Stimulated activated CD8-positive, alpha-beta memory T cell treated with anti-CD3 and anti-CD28 coated beads, Interleukin-4, amount 100 ng/mL, for 4 hours (primary cell): ENCODE results near the gene USP49.
A peak's percentile ranks its signal among the peaks of the same experiment; 100 is the strongest.
"Not testable (repeated sequence)": the region's sequence is repeated elsewhere in the genome, so short reads cannot be mapped to it uniquely, and the experiment has no call there.

Experiments used
- DNase-seq, 2 donors: peaks; one replicate each; pipeline ENCODE4 v3.0.0-alpha.2; 2020; ENCODE audit warnings: low read depth in 2 of 2, low spot score in 1 of 2

Gene USP49

DNA sequence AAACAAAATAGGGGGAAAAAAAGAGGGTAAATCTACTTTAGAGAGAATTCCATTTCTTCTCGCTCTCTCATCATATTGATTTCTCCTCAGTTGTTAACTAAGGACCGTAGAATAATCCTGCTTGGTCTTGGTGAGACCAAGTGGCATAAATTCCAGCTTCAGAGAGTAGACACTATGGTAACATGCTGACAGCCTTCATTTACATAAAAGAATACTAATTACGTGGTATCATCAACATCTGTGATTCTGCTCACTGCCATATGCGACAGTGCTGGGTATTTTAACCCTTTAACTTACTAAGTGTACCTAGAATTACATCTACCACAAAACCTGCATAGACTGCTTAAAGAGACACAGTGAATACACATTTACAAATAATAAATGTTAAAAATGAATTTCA, 80.5 kb downstream of the USP49 start:
- DNase-seq, result no peak

- no peak for DNase-seq
Measured at GRCh38 chr6:41813956-41814355, 81.2 kb downstream of the USP49 start.

DNA sequence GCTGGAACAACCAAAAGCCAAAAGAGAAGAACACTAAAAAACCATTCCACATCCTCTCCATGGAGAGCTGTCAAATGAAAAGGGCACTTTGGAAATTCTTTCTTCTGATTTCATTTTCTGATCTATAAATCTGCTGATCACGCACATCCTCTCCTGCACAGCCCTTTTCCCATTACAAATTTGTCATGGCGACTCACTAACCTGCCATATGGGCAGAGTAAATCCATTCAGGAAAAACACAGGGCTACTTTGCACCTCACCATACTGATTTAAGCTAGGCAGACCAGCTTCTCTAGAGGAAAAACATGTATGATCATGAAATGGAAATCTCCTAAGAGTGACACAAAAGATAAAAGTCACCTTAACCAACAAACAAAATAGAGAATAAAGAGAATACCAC, 81.7 kb downstream of the USP49 start:
- DNase-seq, result no peak

DNA sequence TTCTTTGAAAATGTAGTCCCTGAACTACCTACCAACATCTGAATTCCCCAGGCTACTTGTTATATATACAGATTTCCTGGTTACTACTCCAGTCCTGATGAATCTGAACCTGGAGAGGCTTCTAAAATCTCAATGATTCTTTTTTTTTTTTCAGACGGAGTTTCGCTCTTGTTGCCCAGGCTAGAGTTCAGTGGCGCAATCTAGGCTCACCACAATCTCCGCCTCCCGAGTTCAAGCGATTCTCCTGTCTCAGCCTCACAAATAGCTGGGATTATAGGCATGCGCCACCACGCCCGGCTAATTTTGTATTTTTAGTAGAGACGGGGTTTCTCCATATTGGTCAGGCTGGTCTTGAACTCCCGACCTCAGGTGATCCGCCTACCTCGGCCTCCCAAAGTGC, 83.2 kb downstream of the USP49 start:
- DNase-seq, result not testable (repeated sequence)

DNA sequence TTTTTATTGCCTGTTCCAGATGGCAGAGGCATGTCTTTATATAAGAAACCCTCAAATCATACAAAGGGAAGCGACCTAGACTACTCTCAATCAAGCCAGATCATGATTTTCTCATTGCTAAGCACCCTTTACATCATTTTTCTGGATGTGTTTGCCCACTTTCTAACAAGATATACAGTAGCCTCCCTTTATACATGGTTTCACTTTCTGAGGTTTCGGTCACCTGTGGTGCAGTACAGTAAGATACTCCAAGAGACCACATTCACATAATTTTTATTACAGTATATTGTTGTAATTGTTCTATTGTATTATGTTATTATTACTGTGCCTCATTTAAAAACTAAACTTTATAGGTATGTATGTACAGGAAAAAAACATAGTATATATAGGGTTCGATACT, 84.1 kb downstream of the USP49 start:
- DNase-seq, result no peak

DNA sequence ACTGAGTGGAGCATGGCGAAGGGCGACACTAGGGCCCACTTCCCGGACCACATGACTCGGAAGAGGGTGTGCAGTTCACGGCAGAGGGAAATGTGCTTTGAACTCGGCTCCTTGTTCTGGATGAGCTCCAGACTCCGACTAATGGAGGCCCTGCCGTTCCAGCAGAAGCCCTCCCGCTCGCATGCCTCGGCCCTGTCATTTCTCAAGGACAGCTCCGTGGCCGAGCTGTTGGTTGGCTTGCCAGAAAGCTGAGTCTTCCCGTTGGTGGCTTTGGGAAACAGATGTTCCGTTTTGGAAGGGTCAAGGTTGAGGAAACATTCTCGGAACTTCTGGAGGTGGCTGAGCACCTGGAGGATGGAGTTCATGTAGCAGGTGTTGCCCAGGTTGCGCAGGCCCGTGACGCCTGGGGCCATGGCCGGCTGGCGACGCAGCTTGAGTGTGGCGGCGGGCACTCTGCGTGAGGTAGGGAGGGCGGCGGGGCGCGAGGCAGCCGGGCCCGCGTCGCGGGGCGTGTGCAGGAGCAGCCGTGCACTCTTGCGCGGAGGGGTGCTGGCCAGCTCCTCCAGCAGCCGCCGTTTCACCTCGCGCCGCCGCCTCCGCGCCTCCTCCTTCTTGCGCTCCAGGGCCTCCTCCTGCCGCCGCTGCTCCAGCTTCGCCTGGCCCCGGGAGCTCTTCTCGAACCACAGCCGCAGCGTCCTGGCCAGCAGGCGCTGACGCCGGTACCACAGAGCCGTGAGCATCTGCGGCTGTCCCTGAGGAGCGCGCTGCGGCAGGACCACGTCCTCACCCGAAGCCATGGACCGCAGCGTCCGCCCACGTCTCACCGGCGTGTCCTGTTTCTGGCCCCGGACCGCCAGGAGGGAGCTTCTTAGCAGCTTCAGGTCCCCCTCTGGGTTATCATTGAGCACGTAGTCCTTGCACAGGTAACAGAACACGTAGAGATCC, 89.1 kb downstream of the USP49 start:
- DNase-seq, result no peak

DNA sequence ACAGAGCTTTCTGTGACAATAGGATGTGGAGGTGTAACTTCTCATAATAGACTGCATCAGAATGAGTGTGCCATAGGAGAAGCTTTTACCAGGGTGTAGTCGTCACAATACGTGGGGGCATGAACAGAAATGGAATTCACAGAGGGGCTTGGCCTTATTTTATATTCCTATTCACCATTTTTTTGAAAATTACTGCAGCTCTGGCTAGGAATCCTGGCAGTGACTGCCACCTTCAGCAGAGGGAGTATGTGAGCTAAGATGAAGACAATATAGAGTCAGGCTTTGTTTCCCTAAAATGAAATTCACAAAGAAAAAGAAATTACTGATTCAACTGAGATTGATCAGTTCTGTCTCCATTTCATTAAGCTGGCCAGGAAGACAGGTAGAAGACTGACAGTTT, 93.8 kb downstream of the USP49 start:
- DNase-seq, result no peak

GRCh38 chr6:41799559-41799911, 95.6 kb downstream of the USP49 start:
- no peak for DNase-seq

GRCh38 chr6:41798901-41799558, 96.1 kb downstream of the USP49 start:
- DNase-seq, result no peak

GRCh38 chr6:41796474-41796873, 98.7 kb downstream of the USP49 start:
- no peak for DNase-seq

DNA sequence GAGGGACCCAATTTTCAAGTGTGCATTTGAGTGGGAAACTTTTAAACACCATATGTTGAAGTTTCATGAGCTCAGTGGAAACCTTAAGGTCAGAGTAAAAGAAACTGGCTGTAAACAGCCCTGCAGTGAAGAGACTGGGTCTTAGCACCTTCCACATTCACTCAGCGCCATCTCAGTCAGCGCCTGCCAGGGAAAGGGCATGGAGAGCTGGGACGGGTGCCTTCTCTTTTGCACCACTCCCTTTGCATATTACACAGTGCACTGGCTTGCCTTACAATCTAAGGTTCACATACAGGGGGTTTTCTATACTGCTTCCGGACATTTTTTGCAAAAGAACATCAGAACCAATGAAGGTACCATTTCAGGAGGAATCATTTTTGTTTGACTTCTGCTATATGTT, 103.2 kb downstream of the USP49 start:
- no peak for DNase-seq

DNA sequence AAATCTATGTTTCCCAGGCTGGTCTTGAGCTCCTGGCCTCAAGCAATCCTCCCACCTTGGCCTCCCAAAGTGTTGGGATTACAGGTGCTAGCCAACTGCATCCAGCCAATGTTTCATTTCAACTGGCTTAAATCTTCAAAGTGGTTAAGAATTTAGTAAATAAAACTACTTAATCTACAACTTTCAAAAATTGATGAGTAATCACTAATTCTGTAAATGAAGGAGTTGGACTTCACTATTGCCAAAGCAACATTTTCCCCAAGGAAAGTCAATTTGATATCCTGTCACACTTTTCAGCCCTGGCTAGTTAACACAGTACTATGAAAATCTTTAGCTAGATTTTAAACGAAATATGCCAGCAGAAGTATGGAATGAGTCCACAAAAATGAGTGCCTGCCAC, 103.9 kb downstream of the USP49 start:
- no peak for DNase-seq

DNA sequence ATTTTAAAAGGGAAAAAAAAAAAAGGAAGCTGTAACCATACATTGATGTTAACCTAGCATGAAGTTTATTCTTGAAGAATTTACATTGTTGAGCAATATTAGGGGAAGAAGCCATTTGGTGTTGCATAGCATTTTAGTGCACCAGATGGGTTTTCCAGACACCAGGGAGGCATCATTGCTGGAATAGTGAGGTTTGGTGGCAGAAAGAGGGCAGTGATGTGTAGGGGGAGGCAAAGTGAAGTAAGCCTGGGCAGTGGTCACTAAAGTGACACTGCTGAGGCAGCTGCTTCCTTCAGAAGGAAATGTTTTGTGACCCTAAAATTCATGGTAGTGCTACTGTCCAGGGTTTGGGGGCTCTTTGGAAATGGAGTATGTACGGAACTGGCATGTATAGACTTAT, 105.1 kb downstream of the USP49 start:
- no peak for DNase-seq

DNA sequence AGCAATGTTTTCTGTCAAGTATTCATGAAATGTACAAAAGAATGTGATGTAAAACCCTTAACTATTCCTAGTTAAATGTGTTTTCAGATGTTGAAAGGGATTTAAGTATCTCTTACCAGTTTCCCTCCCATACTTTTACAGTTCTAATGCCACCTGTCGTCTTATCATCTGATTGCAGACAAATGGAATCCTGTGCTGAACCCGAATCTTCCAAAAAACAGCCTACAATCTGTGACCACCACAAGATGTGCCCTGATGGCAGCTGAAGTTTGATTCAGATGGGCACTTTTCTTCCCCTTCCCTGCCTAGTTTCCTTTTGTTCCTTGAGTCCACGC, 105.8 kb downstream of the USP49 start:
- DNase-seq, result no peak

DNA sequence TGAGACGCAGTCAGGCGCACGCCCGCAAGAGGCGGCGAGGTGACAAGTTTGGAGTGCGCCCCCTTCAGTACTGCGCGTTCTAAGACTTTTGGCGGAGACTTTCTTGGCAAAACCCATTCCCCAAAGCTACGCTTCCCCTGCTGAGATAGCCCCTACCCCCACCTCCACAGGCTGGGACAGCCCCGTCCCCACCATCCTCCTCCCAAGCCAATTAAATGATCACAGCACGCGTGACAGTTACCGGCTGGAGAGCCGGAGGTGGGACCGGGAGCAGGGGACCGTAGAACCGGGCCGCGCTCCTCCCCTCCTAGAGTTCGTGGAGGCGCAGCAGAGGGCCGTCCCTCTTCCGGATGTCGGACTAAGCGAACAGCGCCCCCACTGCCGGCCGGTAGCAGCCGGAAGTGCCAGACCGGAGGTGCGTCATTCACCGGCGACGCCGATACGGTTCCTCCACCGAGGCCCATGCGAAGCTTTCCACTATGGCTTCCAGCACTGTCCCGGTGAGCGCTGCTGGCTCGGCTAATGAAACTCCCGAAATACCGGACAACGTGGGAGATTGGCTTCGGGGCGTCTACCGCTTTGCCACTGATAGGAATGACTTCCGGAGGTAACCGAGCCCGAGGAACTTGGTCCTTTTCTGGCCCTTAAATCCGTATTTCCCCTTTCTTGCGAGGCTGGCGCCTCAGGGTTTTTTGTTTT, 107.8 kb downstream of the USP49 start, which contains the start of gene TOMM6:
Gene TOMM6 (plus strand): TSS at position 476 of the 699 bp plus-strand sequence. CDS start 4 bp downstream, at position 480.
- DNase-seq, result peak; percentile 89 to 90

- peak; percentile 77 to 78 for DNase-seq
Measured at GRCh38 chr6:41786451-41787218, 108.5 kb downstream of the USP49 start.

GRCh38 chr6:41785689-41786450, 109.3 kb downstream of the USP49 start:
- DNase-seq, result no peak

- DNase-seq, result no peak
Measured at GRCh38 chr6:41785254-41785653, 109.9 kb downstream of the USP49 start.

GRCh38 chr6:41784581-41785171, 110.5 kb downstream of the USP49 start:
- DNase-seq, result no peak
